GM06990 (cell line): ENCODE measurements around the gene TOR1AIP2.
"Not testable (repeated sequence)": the region's sequence is repeated elsewhere in the genome, so short reads cannot be mapped to it uniquely, and the experiment has no call there.

Experiments used
- DNase-seq: peaks from one replicate; pipeline ENCODE4 v3.0.0-alpha.2; 2011; ENCODE audit not compliant: insufficient read length; ENCODE audit errors: extremely low read depth
- H3K27me3 ChIP-seq: replicated peaks from 2 replicates; pipeline ENCODE4 v1.6.0; 2011; ENCODE audit warnings: low read length; ENCODE audit not compliant: control insufficient read depth, insufficient read depth
- H3K36me3 ChIP-seq: 2 replicates; pipeline ENCODE4 v1.5.1; 2011; ENCODE audit warnings: low read length; ENCODE audit not compliant: control insufficient read depth, insufficient read depth
- H3K4me3 ChIP-seq: replicated peaks from 2 replicates; pipeline ENCODE4 v1.5.1; 2011; ENCODE audit warnings: low read depth, mild to moderate bottlenecking, control low read depth, low read length
- CTCF ChIP-seq: IDR thresholded peaks from 2 replicates; pipeline ENCODE4 v1.5.1; 2011; ENCODE audit warnings: low read length, control low read depth, mild to moderate bottlenecking, inconsistent platforms; ENCODE audit not compliant: insufficient read depth, poor library complexity, severe bottlenecking

TOR1AIP2 gene

GRCh38 chr1:179866616-179867015, 11.0 kb downstream of the TOR1AIP2 start:
- no peak for DNase-seq
- TF ChIP-seq CTCF: no peak
- H3K36me3 ChIP-seq: peaks cover 3% of the 10 kb centered on the region
- no peaks in the 10 kb centered on the region for H3K27me3 ChIP-seq
- no peak overlapping the region for H3K4me3 ChIP-seq

- no peak for TF ChIP-seq CTCF
These were observed 12.2 kb downstream of the TOR1AIP2 start for GRCh38 chr1:179865377-179865776.

DNA sequence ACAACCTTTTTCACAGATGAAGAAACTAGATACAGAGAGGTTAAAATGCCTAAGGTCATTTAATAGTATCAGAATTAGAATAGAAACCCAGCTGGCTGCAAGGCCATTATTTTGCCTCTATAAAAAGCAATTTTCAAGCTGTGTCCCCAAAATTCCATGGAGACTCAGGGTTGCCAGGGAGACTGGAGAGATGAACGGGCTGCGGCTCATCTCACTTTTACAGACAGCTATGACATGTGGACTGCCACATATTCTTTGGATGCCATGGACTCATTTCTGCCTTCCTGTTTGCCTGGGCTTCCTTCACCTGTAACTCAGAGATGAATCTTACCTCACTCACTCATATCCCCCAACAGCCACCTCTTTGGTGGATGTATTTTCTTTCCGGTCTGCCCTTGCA, 17.0 kb downstream of the TOR1AIP2 start:
- H3K36me3 ChIP-seq: peaks cover 7% of the 10 kb centered on the region
- DNase-seq: no peak
- no peak for TF ChIP-seq CTCF
- no peaks in the 10 kb centered on the region for H3K27me3 ChIP-seq
- H3K4me3 ChIP-seq: no peak overlapping the region

More at GRCh38 chr1:179865377-179865776, 12.2 kb downstream of the TOR1AIP2 start:
- Histone ChIP-seq H3K27me3 (no peaks in the 10 kb centered on the region), H3K4me3 (no peak overlapping the region), H3K36me3 (peaks cover 5% of the 10 kb centered on the region)
- no peak for DNase-seq

GRCh38 chr1:179857009-179857408, 20.6 kb downstream of the TOR1AIP2 start:
- Histone ChIP-seq H3K36me3 (peaks cover 4% of the 10 kb centered on the region), H3K4me3 (no peak overlapping the region), H3K27me3 (no peaks in the 10 kb centered on the region)
- no peak for DNase-seq
- no peak for TF ChIP-seq CTCF

GRCh38 chr1:179856296-179856695, 21.3 kb downstream of the TOR1AIP2 start:
- Histone ChIP-seq H3K27me3 (no peaks in the 10 kb centered on the region), H3K36me3 (peaks cover 4% of the 10 kb centered on the region), H3K4me3 (no peak overlapping the region)
- DNase-seq: no peak
- TF ChIP-seq CTCF: no peak

GRCh38 chr1:179855831-179856230, 21.8 kb downstream of the TOR1AIP2 start:
- DNase-seq, H3K4me3 ChIP-seq, H3K36me3 ChIP-seq, H3K27me3 ChIP-seq: not testable (repeated sequence)
